Skeletal muscle tissue (tissue), 4 donors: Measurements from ENCODE around the gene UBE2G1. TPM values are rescaled to one million over a fixed set of nuclear protein-coding genes. Genes with fewer than 3 reads are reported as not detected.
A peak's percentile ranks its signal among the peaks of the same experiment; 100 is the strongest.
"Not testable (repeated sequence)": the region's sequence is repeated elsewhere in the genome, so short reads cannot be mapped to it uniquely, and the experiment has no call there.

Source experiments
- H3K27ac ChIP-seq: one replicate; pipeline ENCODE4 v1.7.0; 2013; ENCODE audit warnings: mild to moderate bottlenecking, low read depth, low read length, inconsistent platforms
- H3K27me3 ChIP-seq, 3 donors: one replicate each; pipeline ENCODE4 v1.7.0; 2013; ENCODE audit warnings: low read length in 3 of 3; ENCODE audit not compliant: control insufficient read depth in 3 of 3, insufficient read depth in 3 of 3
- H3K36me3 ChIP-seq, 3 donors: one replicate each; pipeline ENCODE4 v1.7.0; 2013; ENCODE audit warnings: low read length in 3 of 3; ENCODE audit not compliant: control insufficient read depth in 3 of 3, insufficient read depth in 3 of 3
- H3K4me1 ChIP-seq, 3 donors: one replicate each; pipeline ENCODE4 v1.7.0; 2013; ENCODE audit warnings: low read length in 3 of 3, mild to moderate bottlenecking in 3 of 3; ENCODE audit not compliant: control insufficient read depth in 3 of 3, insufficient read depth in 3 of 3
- H3K4me3 ChIP-seq, 3 donors: one replicate each; pipeline ENCODE4 v1.7.0; 2013; ENCODE audit warnings: low read length in 3 of 3
- H3K9ac ChIP-seq, 3 donors: one replicate each; pipeline ENCODE4 v1.7.0; 2013; ENCODE audit warnings: low read length in 3 of 3, mild to moderate bottlenecking in 3 of 3, moderate library complexity in 2 of 3, low read depth in 1 of 3
- H3K9me3 ChIP-seq, 3 donors: one replicate each; pipeline ENCODE4 v1.7.0; 2013; ENCODE audit warnings: low read length in 3 of 3; ENCODE audit not compliant: control insufficient read depth in 3 of 3
- total RNA-seq: library from RNA; depleted of rRNA; stranded (reverse); fragments of >200 nt; gene quantifications from one replicate; pipeline ENCODE4 v1.2.3, GENCODE V29; 2014
- donor health status: Osteomylitis.

Gene UBE2G1
- total RNA-seq, 1 donor from 2014 or later: 49.1 TPM

- not testable (repeated sequence) for H3K27me3 ChIP-seq, H3K9ac ChIP-seq, H3K4me3 ChIP-seq, H3K9me3 ChIP-seq, H3K4me1 ChIP-seq, H3K36me3 ChIP-seq, H3K27ac ChIP-seq
Measured at GRCh38 chr17:4375796-4376440, 9.4 kb upstream of the UBE2G1 start.

- Histone ChIP-seq H3K27ac (no peak overlapping the region), H3K4me3 (no peak overlapping the region), H3K36me3 (no peaks in the 10 kb centered on the region), H3K9me3 (no peaks in the 10 kb centered on the region), H3K4me1 (no peaks in the 10 kb centered on the region), H3K27me3 (no peaks in the 10 kb centered on the region), H3K9ac (no peak overlapping the region)
Measured at GRCh38 chr17:4375039-4375748, 8.7 kb upstream of the UBE2G1 start.

GRCh38 chr17:4369557-4370230 is 3.2 kb upstream of the UBE2G1 start:
- H3K4me1 ChIP-seq: peaks cover 4 to 7% (median 6%) of the 10 kb centered on the region in 3 donors
- H3K27me3 ChIP-seq: no peaks in the 10 kb centered on the region
- no peak overlapping the region for H3K4me3 ChIP-seq
- H3K9me3 ChIP-seq: no peaks in the 10 kb centered on the region
- no peak overlapping the region for H3K27ac ChIP-seq
- H3K9ac ChIP-seq: no peak overlapping the region
- peaks cover 0 to 3% (median 0%) of the 10 kb centered on the region in 3 donors for H3K36me3 ChIP-seq

- no peak overlapping the region for H3K9ac ChIP-seq
- H3K9me3 ChIP-seq: no peaks in the 10 kb centered on the region
Measured at GRCh38 chr17:4368341-4368740, 1.9 kb upstream of the UBE2G1 start.

GRCh38 chr17:4367177-4367576 is 702 bp upstream of the UBE2G1 start:
- H3K36me3 ChIP-seq, H3K27me3 ChIP-seq, H3K9me3 ChIP-seq: not testable (repeated sequence)
- peak overlapping the region; percentile 99 for H3K27ac ChIP-seq
- peaks cover 15 to 18% (median 17%) of the 10 kb centered on the region in 3 donors for H3K4me1 ChIP-seq
- H3K9ac ChIP-seq: peak overlapping the region; percentile 28 to 65 (median 65)
- H3K4me3 ChIP-seq: peak overlapping the region; percentile 60 to 76 (median 62)

More at GRCh38 chr17:4368341-4368740, 1.9 kb upstream of the UBE2G1 start:
- H3K4me3 ChIP-seq: no peak overlapping the region
- H3K27ac ChIP-seq: no peak overlapping the region
- H3K27me3 ChIP-seq: no peaks in the 10 kb centered on the region
- H3K36me3 ChIP-seq: peaks cover 0 to 3% (median 0%) of the 10 kb centered on the region in 3 donors
- peaks cover 7 to 11% (median 9%) of the 10 kb centered on the region in 3 donors for H3K4me1 ChIP-seq

- peak overlapping the region; percentile 91 to 99 (median 98) for H3K9ac ChIP-seq
- H3K27me3 ChIP-seq: no peaks in the 10 kb centered on the region
- H3K27ac ChIP-seq: peak overlapping the region; percentile 99
- H3K36me3 ChIP-seq: peaks cover 0 to 3% (median 0%) of the 10 kb centered on the region in 3 donors
- H3K9me3 ChIP-seq: no peaks in the 10 kb centered on the region
- H3K4me3 ChIP-seq: peak overlapping the region; percentile 76 to 84 (median 83)
- H3K4me1 ChIP-seq: peaks cover 21 to 23% (median 23%) of the 10 kb centered on the region in 3 donors
Measured at GRCh38 chr17:4365628-4366326, 698 bp downstream of the UBE2G1 start.

GRCh38 chr17:4365103-4365627 is 1.3 kb downstream of the UBE2G1 start:
- peaks cover 0 to 3% (median 0%) of the 10 kb centered on the region in 3 donors for H3K36me3 ChIP-seq
- peaks cover 22 to 23% (median 23%) of the 10 kb centered on the region in 3 donors for H3K4me1 ChIP-seq
- no peaks in the 10 kb centered on the region for H3K9me3 ChIP-seq
- H3K9ac ChIP-seq: peak overlapping the region; percentile 91 to 99 (median 98)
- peak overlapping the region; percentile 76 to 84 (median 83) for H3K4me3 ChIP-seq
- peak overlapping the region; percentile 99 for H3K27ac ChIP-seq
- H3K27me3 ChIP-seq: no peaks in the 10 kb centered on the region

GRCh38 chr17:4364622-4365041 is 1.8 kb downstream of the UBE2G1 start:
- Histone ChIP-seq H3K4me1 (peaks cover 23 to 25% (median 23%) of the 10 kb centered on the region in 3 donors), H3K27ac (peak overlapping the region; percentile 99), H3K36me3 (peaks cover 0 to 3% (median 0%) of the 10 kb centered on the region in 3 donors), H3K27me3 (no peaks in the 10 kb centered on the region), H3K9ac (peak overlapping the region; percentile 91 to 99 (median 98)), H3K9me3 (no peaks in the 10 kb centered on the region), H3K4me3 (peak overlapping the region; percentile 76 to 84 (median 83))

- Histone ChIP-seq H3K4me3 (peak overlapping the region; percentile 43 to 61 (median 51)), H3K36me3 (peaks cover 0 to 3% (median 0%) of the 10 kb centered on the region in 3 donors), H3K4me1 (peaks cover 23 to 31% (median 31%) of the 10 kb centered on the region in 3 donors), H3K9ac (peak overlapping the region; percentile 57 to 79 (median 76)), H3K27me3 (no peaks in the 10 kb centered on the region), H3K9me3 (no peaks in the 10 kb centered on the region), H3K27ac (peak overlapping the region; percentile 97)
Measured at GRCh38 chr17:4362141-4362540, 4.3 kb downstream of the UBE2G1 start.
